GM12878 (cell line): ENCODE measurements around the gene PODN. TPM values are rescaled to one million over a fixed set of nuclear protein-coding genes. Genes with fewer than 3 reads are reported as not detected.

Source experiments
- ATAC-seq: fragments of 200-7000 bp; cut with Tn5 transposase; 3 replicates; pipeline ENCODE4 v1.9.1; 2020; ENCODE audit warnings: mild to moderate bottlenecking, moderate library complexity
- BruUV-seq: library from RNA; stranded (reverse); fragments of 400-500 nt; replicated peaks from 2 replicates; lab custom pipeline; 2021; lab: Mats Ljungman, UMichigan
- CTCF ChIA-PET: fragments of 300-600 bp; sonication (Branson Sonifier 250); formaldehyde crosslinking; extraction: SDS; loops from one replicate; lab custom pipeline; 2021; ENCODE audit warnings: inconsistent platforms; lab: Yijun Ruan, JAX
- POLR2A ChIA-PET: fragments of 350-600 bp; formaldehyde crosslinking; extraction: SDS; loops from one replicate; lab custom pipeline; 2021; ENCODE audit warnings: inconsistent platforms; lab: Charles Lee
- RAD21 ChIA-PET: fragments of 300-600 bp; sonication (Branson Sonifier 250); formaldehyde crosslinking; loops from one replicate; lab custom pipeline; 2023; ENCODE audit warnings: antibody characterized with exemption; ENCODE audit not compliant: unreplicated experiment; lab: Charles Lee
- SMC1A ChIA-PET: fragments of 300-600 bp; sonication (Branson Sonifier 250); formaldehyde crosslinking; loops from one replicate; lab custom pipeline; 2023; ENCODE audit not compliant: unreplicated experiment, uncharacterized antibody; lab: Charles Lee
- DNase-seq: peaks from one replicate; pipeline ENCODE4 v3.0.0-alpha.2; 2011; ENCODE audit warnings: low read depth, low spot score
- FAIRE-seq: peaks from 3 replicates; lab custom pipeline; 2011; peaks lifted over from hg19 to GRCh38; lab: Jason Lieb, UNC
- H2AFZ ChIP-seq: 2 replicates; pipeline ENCODE4 v1.6.0; 2011; ENCODE audit warnings: low read depth, low read length, control low read depth; ENCODE audit not compliant: control insufficient read depth
- H3K27ac ChIP-seq: 2 replicates; pipeline ENCODE4 v1.5.1; 2011; ENCODE audit warnings: control low read depth; ENCODE audit not compliant: control insufficient read depth, insufficient read depth
- H3K27me3 ChIP-seq, 2 experiments: replicated peaks in 1 of 2; 2 replicates each; pipeline versions ENCODE4 v1.6.0 to v1.6.1; 2011; ENCODE audit warnings: low read length in 1 of 2; ENCODE audit not compliant: control insufficient read depth in 2 of 2, insufficient read depth in 2 of 2
- H3K36me3 ChIP-seq, 2 experiments: 2 replicates each; pipeline ENCODE4 v1.5.1; 2011; ENCODE audit warnings: low read length in 1 of 2; ENCODE audit not compliant: control insufficient read depth in 2 of 2, insufficient read depth in 2 of 2
- H3K4me1 ChIP-seq: 2 replicates; pipeline ENCODE4 v1.6.1; 2011; ENCODE audit warnings: mild to moderate bottlenecking, low read length, moderate library complexity, mixed read lengths; ENCODE audit not compliant: control insufficient read depth, insufficient read depth
- H3K4me2 ChIP-seq: 2 replicates; pipeline ENCODE4 v1.6.0; 2011; ENCODE audit warnings: control low read depth; ENCODE audit not compliant: control insufficient read depth, insufficient read depth
- H3K4me3 ChIP-seq: fragments of 200-600 bp; sonication (generic); 2 replicates; pipeline ENCODE4 v1.5.1; 2016
- H3K79me2 ChIP-seq: 2 replicates; pipeline ENCODE4 v1.6.0; 2011; ENCODE audit warnings: low read length; ENCODE audit not compliant: control insufficient read depth, insufficient read depth
- H3K9ac ChIP-seq: 2 replicates; pipeline ENCODE4 v1.8.0; 2011; ENCODE audit warnings: low read length, control low read depth, mixed read lengths; ENCODE audit not compliant: control insufficient read depth, insufficient read depth
- H3K9me3 ChIP-seq: replicated peaks from 3 replicates; pipeline ENCODE4 v1.5.1; 2011; ENCODE audit warnings: mild to moderate bottlenecking, low read length; ENCODE audit not compliant: control insufficient read depth, insufficient read depth
- H4K20me1 ChIP-seq: 2 replicates; pipeline ENCODE4 v1.6.0; 2011; ENCODE audit not compliant: control insufficient read depth, insufficient read depth
- BCL11A ChIP-seq: IDR thresholded peaks from 2 replicates; pipeline ENCODE4 v1.6.1; 2011; ENCODE audit warnings: low read depth, low read length
- BCLAF1 ChIP-seq: fragments of 450-650 bp; IDR thresholded peaks from 2 replicates; pipeline ENCODE4 v1.6.1; 2017; ENCODE audit warnings: antibody characterized with exemption, mild to moderate bottlenecking, moderate library complexity
- EP300 ChIP-seq, 2 experiments: fragments of 150-350 bp in 1 of 2; IDR thresholded peaks; 2 replicates each; pipeline ENCODE4 v1.6.1; 2011 to 2012; ENCODE audit warnings: low read depth in 2 of 2, low read length in 2 of 2, borderline replicate concordance in 1 of 2, improper control_type of control experiment in 1 of 2, inconsistent platforms in 1 of 2; ENCODE audit not compliant: control insufficient read depth in 1 of 2
- IKZF2 ChIP-seq, 2 experiments: fragments of 450-650 bp; IDR thresholded peaks; 2 replicates each; pipeline ENCODE4 v1.6.1; 2017; ENCODE audit warnings: mild to moderate bottlenecking in 2 of 2, moderate library complexity in 2 of 2
- MLLT1 ChIP-seq: fragments of 450-650 bp; IDR thresholded peaks from 2 replicates; pipeline ENCODE4 v1.6.1; 2016; ENCODE audit warnings: mild to moderate bottlenecking
- NKRF ChIP-seq: fragments of 450-650 bp; conservative IDR thresholded peaks from 2 replicates; pipeline ENCODE4 v1.6.1; 2017; ENCODE audit warnings: mild to moderate bottlenecking, moderate library complexity
- SMARCA5 ChIP-seq: fragments of 450-650 bp; IDR thresholded peaks from 2 replicates; pipeline ENCODE4 v1.6.1; 2017; ENCODE audit warnings: mild to moderate bottlenecking
- WGBS: methylation state at CpG from one replicate; pipeline ENCODE4 v1.1.6; 2016; ENCODE audit warnings: low lambda C conversion rate; ENCODE audit not compliant: insufficient replicate concordance, insufficient coverage; ENCODE audit errors: missing lambda C conversion rate; 5-methylcytosine and 5-hydroxymethylcytosine counted together
- in situ Hi-C: fragments of 300-500 bp; cut with MboI; formaldehyde crosslinking; loops from 9 replicates; pipeline ENCODE4 v1.14.3; 2018; ENCODE audit warnings: mixed read lengths
- intact Hi-C: fragments of 100-400 bp; cut with micrococcal nuclease; formaldehyde crosslinking; loops from one replicate; pipeline ENCODE4 v1.14.2; 2022; ENCODE audit not compliant: unreplicated experiment
- polyA plus RNA-seq, 11 experiments: library from polyadenylated mRNA; depleted of rRNA in 4 of 11; unstranded in 6 of 11; stranded (reverse) in 5 of 11; fragments of >200 nt; fragmentation: Nextera tagmentation in 4 of 11; fragmentation: Illumina TruSeq in 1 of 11; extraction: Ambion mirVana in 4 of 11; extraction: Trizol in 1 of 11; gene quantifications; 1 replicate in 1 of 11; 2 replicates in 10 of 11; pipeline versions ENCODE4 v1.2.1 to v1.2.3, GENCODE V29; 2011 to 2016; ENCODE audit warnings: inconsistent platforms in 2 of 11, missing spikeins in 2 of 11, low read depth in 1 of 11
- total RNA-seq, 4 experiments: library from RNA; depleted of rRNA in 3 of 4; stranded (reverse); fragments of >200 nt in 3 of 4; fragmentation: Illumina TruSeq in 1 of 4; extraction: Trizol in 1 of 4; gene quantifications; 2 replicates each; pipeline versions ENCODE4 v1.2.1 to v1.2.3, GENCODE V29; 2013 to 2021
- TF ChIP-seq, protein P1 (sequence below): fragments of 450-650 bp; IDR thresholded peaks from 2 replicates; pipeline ENCODE4 v1.6.1; 2016; ENCODE audit warnings: mild to moderate bottlenecking, moderate library complexity, borderline replicate concordance
- TF ChIP-seq, protein P2 (sequence below): IDR thresholded peaks from 2 replicates; pipeline ENCODE4 v1.6.1; 2011; ENCODE audit warnings: low read depth, mild to moderate bottlenecking, low read length, moderate library complexity, borderline replicate concordance; ENCODE audit errors: extremely low read depth

Gene PODN
- total and polyA plus RNA-seq, 10 of the 15 experiments (the other 5 are each of a cell fraction or from before 2014, with no cell fraction given) = 0.10 TPM; not detected in 9

GRCh38 chr1:53077599-53077965 is 15.6 kb downstream of the PODN start (continued):
- TF ChIP-seq, protein P1, sequence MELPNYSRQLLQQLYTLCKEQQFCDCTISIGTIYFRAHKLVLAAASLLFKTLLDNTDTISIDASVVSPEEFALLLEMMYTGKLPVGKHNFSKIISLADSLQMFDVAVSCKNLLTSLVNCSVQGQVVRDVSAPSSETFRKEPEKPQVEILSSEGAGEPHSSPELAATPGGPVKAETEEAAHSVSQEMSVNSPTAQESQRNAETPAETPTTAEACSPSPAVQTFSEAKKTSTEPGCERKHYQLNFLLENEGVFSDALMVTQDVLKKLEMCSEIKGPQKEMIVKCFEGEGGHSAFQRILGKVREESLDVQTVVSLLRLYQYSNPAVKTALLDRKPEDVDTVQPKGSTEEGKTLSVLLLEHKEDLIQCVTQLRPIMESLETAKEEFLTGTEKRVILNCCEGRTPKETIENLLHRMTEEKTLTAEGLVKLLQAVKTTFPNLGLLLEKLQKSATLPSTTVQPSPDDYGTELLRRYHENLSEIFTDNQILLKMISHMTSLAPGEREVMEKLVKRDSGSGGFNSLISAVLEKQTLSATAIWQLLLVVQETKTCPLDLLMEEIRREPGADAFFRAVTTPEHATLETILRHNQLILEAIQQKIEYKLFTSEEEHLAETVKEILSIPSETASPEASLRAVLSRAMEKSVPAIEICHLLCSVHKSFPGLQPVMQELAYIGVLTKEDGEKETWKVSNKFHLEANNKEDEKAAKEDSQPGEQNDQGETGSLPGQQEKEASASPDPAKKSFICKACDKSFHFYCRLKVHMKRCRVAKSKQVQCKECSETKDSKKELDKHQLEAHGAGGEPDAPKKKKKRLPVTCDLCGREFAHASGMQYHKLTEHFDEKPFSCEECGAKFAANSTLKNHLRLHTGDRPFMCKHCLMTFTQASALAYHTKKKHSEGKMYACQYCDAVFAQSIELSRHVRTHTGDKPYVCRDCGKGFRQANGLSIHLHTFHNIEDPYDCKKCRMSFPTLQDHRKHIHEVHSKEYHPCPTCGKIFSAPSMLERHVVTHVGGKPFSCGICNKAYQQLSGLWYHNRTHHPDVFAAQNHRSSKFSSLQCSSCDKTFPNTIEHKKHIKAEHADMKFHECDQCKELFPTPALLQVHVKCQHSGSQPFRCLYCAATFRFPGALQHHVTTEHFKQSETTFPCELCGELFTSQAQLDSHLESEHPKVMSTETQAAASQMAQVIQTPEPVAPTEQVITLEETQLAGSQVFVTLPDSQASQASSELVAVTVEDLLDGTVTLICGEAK = no peak
- TF ChIP-seq NKRF (no peak), EP300 (IDR thresholded peaks at IDR 0.05; ENCODE audit: borderline replicate concordance in 1 of 2, control insufficient read depth in 1 of 2, low read depth in 2 of 2, low read length in 2 of 2) (no peak)

- H3K4me3 ChIP-seq = no peak overlapping the region
- H3K79me2 ChIP-seq = no peaks in the 10 kb centered on the region
- H3K4me2 ChIP-seq = no peak overlapping the region
- no peak for DNase-seq
- in situ Hi-C loops = no loop called here
- CTCF ChIA-PET = no interaction called here
- no peak overlapping the region for H3K9ac ChIP-seq
- no peaks in the 10 kb centered on the region for H3K36me3 ChIP-seq
- no peak overlapping the region for H3K27ac ChIP-seq
- intact Hi-C loops = no loop called here
- H3K9me3 ChIP-seq = no peaks in the 10 kb centered on the region
- 70% methylated on average over 46 of the region's 46 CpGs for WGBS
- no peak for FAIRE-seq
- 0 out of 4 replicates have a peak, but pooled peaks cover 0 to 2% of the 10 kb centered on the region in 2 experiments for H3K27me3 ChIP-seq
- H2AFZ ChIP-seq = no peak overlapping the region
- POLR2A ChIA-PET = no interaction called here
- SMC1A ChIA-PET = no interaction called here
- BruUV-seq = no TSS peak
- no peaks in the 10 kb centered on the region for H4K20me1 ChIP-seq
- H3K4me1 ChIP-seq = no peaks in the 10 kb centered on the region
- RAD21 ChIA-PET = no interaction called here
- no peak for ATAC-seq
- TF ChIP-seq BCL11A (no peak), IKZF2 (IDR thresholded peaks at IDR 0.05) (no peak), BCLAF1 (no peak), SMARCA5 (no peak), MLLT1 (no peak)
- TF ChIP-seq, protein P2, sequence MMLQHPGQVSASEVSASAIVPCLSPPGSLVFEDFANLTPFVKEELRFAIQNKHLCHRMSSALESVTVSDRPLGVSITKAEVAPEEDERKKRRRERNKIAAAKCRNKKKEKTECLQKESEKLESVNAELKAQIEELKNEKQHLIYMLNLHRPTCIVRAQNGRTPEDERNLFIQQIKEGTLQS = no peak
Observed at GRCh38 chr1:53078333-53079101, 16.5 kb downstream of the PODN start.
